GM19023 (cell line): ENCODE data around the gene NPAS2.

Experiments
- ATAC-seq: cut with Tn5 transposase; IDR thresholded peaks from one replicate; pipeline ENCODE4 v1.9.1; 2021; ENCODE audit warnings: mild to moderate bottlenecking, moderate library complexity; ENCODE audit not compliant: unreplicated experiment

NPAS2 gene

GRCh38 chr2:100793982-100794381 lies 26.0 kb upstream of the NPAS2 start:
- no peak for ATAC-seq

- no peak for ATAC-seq
Observed at GRCh38 chr2:100796499-100797100, 23.3 kb upstream of the NPAS2 start.

GRCh38 chr2:100799686-100800085 lies 20.3 kb upstream of the NPAS2 start:
- no peak for ATAC-seq

GRCh38 chr2:100800915-100801314 lies 19.0 kb upstream of the NPAS2 start:
- ATAC-seq = no peak

- ATAC-seq = no peak
Observed at GRCh38 chr2:100801402-100801801, 18.5 kb upstream of the NPAS2 start.

- ATAC-seq = no peak
Observed at GRCh38 chr2:100802066-100802465, 17.9 kb upstream of the NPAS2 start.

- no peak for ATAC-seq
Observed at GRCh38 chr2:100803334-100803733, 16.6 kb upstream of the NPAS2 start.

GRCh38 chr2:100806550-100806949 lies 13.4 kb upstream of the NPAS2 start:
- no peak for ATAC-seq

- no peak for ATAC-seq
Observed at GRCh38 chr2:100807707-100808106, 12.2 kb upstream of the NPAS2 start.

GRCh38 chr2:100808582-100808981 lies 11.4 kb upstream of the NPAS2 start:
- ATAC-seq = no peak

GRCh38 chr2:100809506-100809905 lies 10.4 kb upstream of the NPAS2 start:
- no peak for ATAC-seq

- ATAC-seq = no peak
Observed at GRCh38 chr2:100810603-100811145, 9.3 kb upstream of the NPAS2 start.

GRCh38 chr2:100812116-100812515 lies 7.8 kb upstream of the NPAS2 start:
- no peak for ATAC-seq

- ATAC-seq = no peak
Observed at GRCh38 chr2:100812573-100812972, 7.4 kb upstream of the NPAS2 start.

- ATAC-seq = no peak
Observed at GRCh38 chr2:100813527-100813926, 6.4 kb upstream of the NPAS2 start.

- ATAC-seq = no peak
Observed at GRCh38 chr2:100814043-100814442, 5.9 kb upstream of the NPAS2 start.

GRCh38 chr2:100814453-100814852 lies 5.5 kb upstream of the NPAS2 start:
- ATAC-seq = no peak

- no peak for ATAC-seq
Observed at GRCh38 chr2:100817388-100817985, 2.5 kb upstream of the NPAS2 start.

- no peak for ATAC-seq
Observed at GRCh38 chr2:100818003-100818605, 1.8 kb upstream of the NPAS2 start.

- ATAC-seq = no peak
Observed at GRCh38 chr2:100818606-100819369, 1.2 kb upstream of the NPAS2 start.

- no peak for ATAC-seq
Observed at GRCh38 chr2:100820273-100820522, 259 bp downstream of the NPAS2 start.
